Upper lobe of left lung (tissue), 4 donors: ENCODE data around the gene ASH1L.
"Not testable (repeated sequence)": the region's sequence is repeated elsewhere in the genome, so short reads cannot be mapped to it uniquely, and the experiment has no call there.

ENCODE experiments used
- CTCF ChIP-seq, 6 experiments: fragments of 450-650 bp in 4 of 6; fragments of 200-600 bp in 2 of 6; sonication (generic) in 2 of 6; IDR thresholded peaks; one replicate each; pipeline ENCODE4 v1.5.1; 2016 to 2019; ENCODE audit warnings: antibody characterized with exemption in 6 of 6
- POLR2A ChIP-seq, 4 donors: fragments of 450-650 bp; IDR thresholded peaks; one replicate each; pipeline ENCODE4 v1.5.1; 2016 to 2017; ENCODE audit warnings: antibody characterized with exemption in 4 of 4, mild to moderate bottlenecking in 2 of 4
- POLR2AphosphoS5 ChIP-seq, 2 donors: sonication (generic); formaldehyde crosslinking; IDR thresholded peaks; one replicate each; pipeline ENCODE4 v1.5.1; 2017; ENCODE audit warnings: antibody characterized with exemption in 2 of 2

- not testable (repeated sequence) for TF ChIP-seq POLR2A, CTCF, POLR2AphosphoS5 (IDR thresholded peaks at IDR 0.05)
Observed at GRCh38 chr1:155610257-155610647, 47.6 kb upstream of the ASH1L start.
